ENCODE data around the gene AMT. TPM values are rescaled to one million over a fixed set of nuclear protein-coding genes. Genes with fewer than 3 reads are reported as not detected.

AMT gene
- total and polyA plus RNA-seq, 7 donors, result 0.80 to 5.3 (median 1.7) TPM

- DNase-seq (peak in 1 of 2 donors; percentile 68), ATAC-seq (peak; percentile 35 to 56 (median 49))
Measured at GRCh38 chr3:49454898-49455681, 32.8 kb upstream of the AMT start.

GRCh38 chr3:49454458-49454857, 32.2 kb upstream of the AMT start:
- H3K4me1 ChIP-seq, result peaks cover 15% of the 10 kb centered on the region
- ATAC-seq (peak; percentile 80 to 90 (median 85)), DNase-seq (peak in 1 of 2 donors; percentile 65)
- no peak overlapping the region for H3K4me3 ChIP-seq
- H3K27me3 ChIP-seq (ENCODE audit: insufficient read depth in 3 of 3, low read length in 2 of 3), result no peaks in the 10 kb centered on the region
- intact Hi-C loops (cut with DNase I), result no loop called here
- no peaks in the 10 kb centered on the region for H3K9me3 ChIP-seq
- TF ChIP-seq, protein P1, sequence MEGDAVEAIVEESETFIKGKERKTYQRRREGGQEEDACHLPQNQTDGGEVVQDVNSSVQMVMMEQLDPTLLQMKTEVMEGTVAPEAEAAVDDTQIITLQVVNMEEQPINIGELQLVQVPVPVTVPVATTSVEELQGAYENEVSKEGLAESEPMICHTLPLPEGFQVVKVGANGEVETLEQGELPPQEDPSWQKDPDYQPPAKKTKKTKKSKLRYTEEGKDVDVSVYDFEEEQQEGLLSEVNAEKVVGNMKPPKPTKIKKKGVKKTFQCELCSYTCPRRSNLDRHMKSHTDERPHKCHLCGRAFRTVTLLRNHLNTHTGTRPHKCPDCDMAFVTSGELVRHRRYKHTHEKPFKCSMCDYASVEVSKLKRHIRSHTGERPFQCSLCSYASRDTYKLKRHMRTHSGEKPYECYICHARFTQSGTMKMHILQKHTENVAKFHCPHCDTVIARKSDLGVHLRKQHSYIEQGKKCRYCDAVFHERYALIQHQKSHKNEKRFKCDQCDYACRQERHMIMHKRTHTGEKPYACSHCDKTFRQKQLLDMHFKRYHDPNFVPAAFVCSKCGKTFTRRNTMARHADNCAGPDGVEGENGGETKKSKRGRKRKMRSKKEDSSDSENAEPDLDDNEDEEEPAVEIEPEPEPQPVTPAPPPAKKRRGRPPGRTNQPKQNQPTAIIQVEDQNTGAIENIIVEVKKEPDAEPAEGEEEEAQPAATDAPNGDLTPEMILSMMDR (IDR thresholded peaks at IDR 0.05), result peak; percentile 35
- peak overlapping the region; percentile 42 for H3K27ac ChIP-seq
- H3K36me3 ChIP-seq (ENCODE audit: insufficient read depth in 1 of 2, low read depth in 1 of 2), result no peaks in the 10 kb centered on the region
- WGBS, 3 donors, result 39 to 57% (median 40%) methylated on average over 2 of the region's 2 CpGs

More at GRCh38 chr3:49454898-49455681, 32.8 kb upstream of the AMT start:
- Histone ChIP-seq H3K27me3 (ENCODE audit: insufficient read depth in 3 of 3, low read length in 2 of 3) (no peaks in the 10 kb centered on the region), H3K9me3 (no peaks in the 10 kb centered on the region), H3K4me3 (no peak overlapping the region), H3K27ac (peak overlapping the region; percentile 42), H3K36me3 (ENCODE audit: insufficient read depth in 1 of 2, low read depth in 1 of 2) (no peaks in the 10 kb centered on the region), H3K4me1 (peaks cover 15% of the 10 kb centered on the region)
- TF ChIP-seq, protein P1 (IDR thresholded peaks at IDR 0.05), result no peak
- intact Hi-C loops (cut with DNase I), result no loop called here
- 8 to 19% (median 14%) methylated on average over 3 of the region's 3 CpGs for WGBS, 3 donors

GRCh38 chr3:49453621-49454020, 31.3 kb upstream of the AMT start:
- H3K4me1 ChIP-seq, result peaks cover 15% of the 10 kb centered on the region
- no peak overlapping the region for H3K4me3 ChIP-seq
- no peak overlapping the region for H3K27ac ChIP-seq
- 66 to 79% (median 73%) methylated on average over 4 of the region's 4 CpGs for WGBS, 3 donors
- no peaks in the 10 kb centered on the region for H3K36me3 ChIP-seq (ENCODE audit: insufficient read depth in 1 of 2, low read depth in 1 of 2)
- ATAC-seq (no peak), DNase-seq (no peak)
- intact Hi-C loops (cut with DNase I), result no loop called here
- no peaks in the 10 kb centered on the region for H3K27me3 ChIP-seq (ENCODE audit: insufficient read depth in 3 of 3, low read length in 2 of 3)
- no peaks in the 10 kb centered on the region for H3K9me3 ChIP-seq
- TF ChIP-seq, protein P1 (IDR thresholded peaks at IDR 0.05), result no peak

DNA sequence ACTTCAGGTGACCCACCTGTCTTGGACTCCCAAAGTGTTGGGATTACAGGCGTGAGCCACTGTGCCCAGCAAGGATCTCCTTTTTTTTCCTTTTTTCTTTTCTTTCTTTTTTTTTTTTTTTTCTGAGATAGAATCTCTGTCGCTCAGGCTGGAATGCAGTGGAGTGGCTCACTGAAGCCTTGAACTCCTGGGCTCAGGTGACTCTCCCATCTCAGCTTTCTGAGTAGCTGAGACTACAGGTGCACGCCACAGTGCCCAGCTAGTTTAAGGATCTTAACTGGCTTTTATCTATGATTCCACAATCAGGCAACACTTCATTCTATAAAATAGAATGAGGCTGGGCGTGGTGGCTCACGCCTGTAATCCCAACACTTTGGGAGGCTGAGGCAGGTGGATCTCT, 23.1 kb upstream of the AMT start:
- no peaks in the 10 kb centered on the region for H3K36me3 ChIP-seq (ENCODE audit: insufficient read depth in 1 of 2, low read depth in 1 of 2)
- no peaks in the 10 kb centered on the region for H3K27me3 ChIP-seq (ENCODE audit: insufficient read depth in 3 of 3, low read length in 2 of 3)
- peaks cover 10% of the 10 kb centered on the region for H3K4me1 ChIP-seq
- TF ChIP-seq, protein P1 (IDR thresholded peaks at IDR 0.05), result no peak
- intact Hi-C loops (cut with DNase I), result loop anchor here (5.0 kb wide), 3 partner anchors 83 to 273 kb away; partner anchors contain the start of gene KLHDC8B (in 2 of the 2)
- WGBS, 3 donors, result 97 to 98% (median 97%) methylated on average over 5 of the region's 5 CpGs
- DNase-seq (no peak), ATAC-seq (no peak)
- no peak overlapping the region for H3K4me3 ChIP-seq
- no peak overlapping the region for H3K27ac ChIP-seq
- H3K9me3 ChIP-seq, result no peaks in the 10 kb centered on the region

All from psoas muscle (tissue), 8 donors.